Hepatocyte (in vitro differentiated cells): ENCODE data around the gene CCDC182.

Experiments
- CTCF ChIP-seq: fragments of 200-600 bp; sonication (generic); IDR thresholded peaks from 2 replicates; pipeline ENCODE4 v1.5.1; 2016; ENCODE audit warnings: antibody characterized with exemption, mild to moderate bottlenecking; ENCODE audit not compliant: poor library complexity
- EZH2 ChIP-seq: fragments of 200-600 bp; sonication (generic); IDR thresholded peaks from 2 replicates; pipeline ENCODE4 v1.6.1; 2016; ENCODE audit warnings: antibody characterized with exemption, mild to moderate bottlenecking, borderline replicate concordance

GRCh38 chr17:57750109-57750871 lies 5.2 kb upstream of the CCDC182 start:
- no peak for TF ChIP-seq CTCF
- TF ChIP-seq EZH2: no peak
